IMR-90 (cell line): ENCODE results near the gene DOCK1. TPM values are rescaled to one million over a fixed set of nuclear protein-coding genes. Genes with fewer than 3 reads are reported as not detected.

Experiments used
- ATAC-seq: fragments of 200-7000 bp; cut with Tn5 transposase; 2 replicates; pipeline ENCODE4 v1.9.1; 2020; ENCODE audit warnings: low read depth, mild to moderate bottlenecking, moderate library complexity
- BruUV-seq: library from RNA; stranded (reverse); fragments of 400-500 nt; replicated peaks from 2 replicates; lab custom pipeline; 2021; lab: Mats Ljungman, UMichigan
- CTCF ChIA-PET: fragments of 300-600 bp; formaldehyde crosslinking; extraction: SDS; loops from one replicate; lab custom pipeline; 2021; ENCODE audit warnings: antibody characterized with exemption; lab: Yijun Ruan, JAX
- POLR2A ChIA-PET: fragments of 300-600 bp; sonication (Branson Sonifier 250); formaldehyde crosslinking; loops from one replicate; lab custom pipeline; 2022; ENCODE audit warnings: antibody characterized with exemption; ENCODE audit not compliant: unreplicated experiment; lab: Charles Lee
- DNase-seq: peaks from one replicate; pipeline ENCODE4 v3.0.0; 2013
- H2AFZ ChIP-seq: replicated peaks from 2 replicates; pipeline ENCODE3; 2013; ENCODE audit warnings: low read length, mild to moderate bottlenecking; ENCODE audit not compliant: poor library complexity
- H2AK5ac ChIP-seq: 2 replicates; pipeline ENCODE4 v1.6.1; 2013; ENCODE audit warnings: low read depth, low read length, inconsistent platforms
- H2AK9ac ChIP-seq: replicated peaks from 2 replicates; pipeline ENCODE3; 2013; ENCODE audit warnings: mild to moderate bottlenecking, low read depth, low read length, moderate library complexity; ENCODE audit not compliant: poor library complexity
- H2BK120ac ChIP-seq: 2 replicates; pipeline ENCODE4 v1.6.1; 2013; ENCODE audit warnings: low read depth, low read length, inconsistent platforms
- H2BK15ac ChIP-seq: 3 replicates; pipeline ENCODE4 v1.6.1; 2013; ENCODE audit warnings: low read depth, low read length, inconsistent platforms
- H2BK20ac ChIP-seq: 2 replicates; pipeline ENCODE4 v1.6.1; 2013; ENCODE audit warnings: low read depth, mild to moderate bottlenecking, inconsistent platforms, low read length, moderate library complexity
- H2BK5ac ChIP-seq: 2 replicates; pipeline ENCODE4 v1.6.1; 2013; ENCODE audit warnings: mild to moderate bottlenecking, low read depth, low read length, inconsistent platforms; ENCODE audit not compliant: poor library complexity, severe bottlenecking
- H3K14ac ChIP-seq: replicated peaks from 2 replicates; pipeline ENCODE4 v1.6.1; 2013; ENCODE audit warnings: low read depth, low read length, inconsistent platforms
- H3K18ac ChIP-seq: 2 replicates; pipeline ENCODE4 v1.6.1; 2013; ENCODE audit warnings: low read depth, low read length, control low read depth
- H3K23ac ChIP-seq: 2 replicates; pipeline ENCODE4 v1.6.1; 2013; ENCODE audit warnings: low read depth, low read length, inconsistent platforms
- H3K27ac ChIP-seq: 2 replicates; pipeline ENCODE4 v1.5.1; 2013; ENCODE audit warnings: mild to moderate bottlenecking, control low read depth, low read length; ENCODE audit not compliant: insufficient read depth
- H3K27me3 ChIP-seq: 2 replicates; pipeline ENCODE4 v1.6.1; 2013; ENCODE audit warnings: low read length; ENCODE audit not compliant: control insufficient read depth, insufficient read depth
- H3K36me3 ChIP-seq: 2 replicates; pipeline ENCODE4 v1.6.1; 2013; ENCODE audit warnings: low read length, mixed read lengths; ENCODE audit not compliant: control insufficient read depth, insufficient read depth
- H3K4ac ChIP-seq: 2 replicates; pipeline ENCODE4 v1.6.1; 2013; ENCODE audit warnings: low read depth, low read length, inconsistent platforms
- H3K4me1 ChIP-seq: 2 replicates; pipeline ENCODE4 v1.6.1; 2013; ENCODE audit warnings: low read length, mixed read lengths; ENCODE audit not compliant: control insufficient read depth, insufficient read depth
- H3K4me2 ChIP-seq: 2 replicates; pipeline ENCODE4 v1.6.1; 2013; ENCODE audit warnings: low read depth, mild to moderate bottlenecking, control low read depth, low read length, moderate library complexity
- H3K4me3 ChIP-seq: 2 replicates; pipeline ENCODE4 v1.5.1; 2013; ENCODE audit warnings: low read depth, mild to moderate bottlenecking, control low read depth, low read length, moderate library complexity; ENCODE audit not compliant: insufficient read depth
- H3K56ac ChIP-seq: 2 replicates; pipeline ENCODE4 v1.6.1; 2013; ENCODE audit warnings: low read length, inconsistent platforms; ENCODE audit not compliant: insufficient read depth; ENCODE audit errors: extremely low read depth
- H3K79me1 ChIP-seq, 2 experiments: 2 replicates each; pipeline ENCODE4 v1.6.1; 2013; ENCODE audit warnings: low read length in 2 of 2, inconsistent platforms in 1 of 2, low read depth in 1 of 2
- H3K9ac ChIP-seq: 2 replicates; pipeline ENCODE4 v1.6.1; 2013; ENCODE audit warnings: low read depth, low read length, control low read depth
- H3K9me1 ChIP-seq: 2 replicates; pipeline ENCODE4 v1.6.1; 2013; ENCODE audit warnings: low read length, inconsistent platforms; ENCODE audit not compliant: insufficient read depth
- H3K9me3 ChIP-seq: 2 replicates; pipeline ENCODE4 v1.6.1; 2013; ENCODE audit warnings: low read length; ENCODE audit not compliant: control insufficient read depth, insufficient read depth
- H4K20me1 ChIP-seq: 2 replicates; pipeline ENCODE4 v1.6.1; 2013; ENCODE audit warnings: low read length, inconsistent platforms; ENCODE audit not compliant: insufficient read depth
- H4K5ac ChIP-seq: 2 replicates; pipeline ENCODE4 v1.6.1; 2013; ENCODE audit warnings: mild to moderate bottlenecking, low read depth, low read length, control low read depth
- H4K8ac ChIP-seq, 2 experiments: 2 replicates each; pipeline ENCODE4 v1.6.1; 2013; ENCODE audit warnings: low read depth in 2 of 2, low read length in 2 of 2, control low read depth in 1 of 2, inconsistent platforms in 1 of 2
- H4K91ac ChIP-seq: 2 replicates; pipeline ENCODE4 v1.6.1; 2013; ENCODE audit warnings: low read depth, low read length, inconsistent platforms; ENCODE audit not compliant: insufficient read depth
- BHLHE40 ChIP-seq: fragments of 150-350 bp; IDR thresholded peaks from 2 replicates; pipeline ENCODE4 v1.6.1; 2016; ENCODE audit warnings: mild to moderate bottlenecking, low read depth, low read length
- CEBPB ChIP-seq: IDR thresholded peaks from 2 replicates; pipeline ENCODE4 v1.6.1; 2012; ENCODE audit warnings: low read depth, low read length, improper control_type of control experiment
- CHD1 ChIP-seq: IDR thresholded peaks from 2 replicates; pipeline ENCODE4 v1.6.1; 2012; ENCODE audit warnings: low read depth, low read length, improper control_type of control experiment
- CTCF ChIP-seq: conservative IDR thresholded peaks from 2 replicates; pipeline ENCODE4 v1.5.1; 2012; ENCODE audit warnings: mild to moderate bottlenecking, low read depth, low read length, improper control_type of control experiment
- ELK1 ChIP-seq: fragments of 150-350 bp; IDR thresholded peaks from 2 replicates; pipeline ENCODE4 v1.6.1; 2016; ENCODE audit warnings: low read depth, mild to moderate bottlenecking, low read length, moderate library complexity, borderline replicate concordance
- FOS ChIP-seq: fragments of 150-350 bp; IDR thresholded peaks from 2 replicates; pipeline ENCODE4 v1.6.1; 2016; ENCODE audit warnings: low read depth, low read length
- MAFK ChIP-seq: IDR thresholded peaks from 2 replicates; pipeline ENCODE4 v1.6.1; 2012; ENCODE audit warnings: low read depth, low read length, improper control_type of control experiment
- MAZ ChIP-seq: IDR thresholded peaks from 2 replicates; pipeline ENCODE4 v1.6.1; 2012; ENCODE audit warnings: low read depth, mild to moderate bottlenecking, low read length, improper control_type of control experiment, moderate library complexity, borderline replicate concordance
- MXI1 ChIP-seq: IDR thresholded peaks from 2 replicates; pipeline ENCODE4 v1.6.1; 2012; ENCODE audit warnings: low read depth, mild to moderate bottlenecking, low read length, moderate library complexity, borderline replicate concordance
- NFE2L2 ChIP-seq: fragments of 150-350 bp; IDR thresholded peaks from 2 replicates; pipeline ENCODE4 v1.6.1; 2016; ENCODE audit warnings: low read depth, mild to moderate bottlenecking, low read length
- POLR2A ChIP-seq: IDR thresholded peaks from 2 replicates; pipeline ENCODE4 v1.6.1; 2012; ENCODE audit warnings: mild to moderate bottlenecking, low read depth, low read length
- RAD21 ChIP-seq: IDR thresholded peaks from 2 replicates; pipeline ENCODE4 v1.6.1; 2012; ENCODE audit warnings: low read length, improper control_type of control experiment
- RCOR1 ChIP-seq: IDR thresholded peaks from 2 replicates; pipeline ENCODE4 v1.6.1; 2012; ENCODE audit warnings: mild to moderate bottlenecking, low read length, improper control_type of control experiment; ENCODE audit not compliant: insufficient replicate concordance
- RFX5 ChIP-seq: IDR thresholded peaks from 2 replicates; pipeline ENCODE4 v1.8.0; 2012; ENCODE audit warnings: low read depth, mild to moderate bottlenecking, low read length, moderate library complexity
- SMC3 ChIP-seq: fragments of 150-350 bp; IDR thresholded peaks from 2 replicates; pipeline ENCODE4 v1.6.1; 2016; ENCODE audit warnings: low read depth, mild to moderate bottlenecking, antibody characterized with exemption, low read length, moderate library complexity
- WGBS, 2 experiments: methylation state at CpG; one replicate each; pipeline versions ENCODE4 v1.1.5 to v1.1.7; 2013; ENCODE audit warnings: missing lambda C conversion rate in 2 of 2; ENCODE audit not compliant: insufficient read length in 1 of 2; ENCODE audit errors: extremely low coverage in 2 of 2; 5-methylcytosine and 5-hydroxymethylcytosine counted together
- dilution Hi-C: fragments of 300-500 bp; cut with HindIII; formaldehyde crosslinking; loops from one replicate; pipeline ENCODE4 v1.14.3; 2018; ENCODE audit warnings: low sequenced_read_pairs; ENCODE audit not compliant: unreplicated experiment
- in situ Hi-C: fragments of 300-500 bp; cut with MboI; formaldehyde crosslinking; loops from 3 replicates; pipeline ENCODE4 v1.14.3; 2019; ENCODE audit warnings: low sequenced_read_pairs, inconsistent platforms, mixed read lengths
- intact Hi-C: fragments of 100-400 bp; cut with micrococcal nuclease; formaldehyde crosslinking; loops from 2 replicates; pipeline ENCODE4 v1.10.0; 2022
- polyA plus RNA-seq, 3 experiments: library from polyadenylated mRNA; depleted of rRNA; stranded (reverse); fragments of >200 nt; gene quantifications; 2 replicates each; pipeline ENCODE4 v1.2.3, GENCODE V29; 2012; ENCODE audit warnings: low replicate concordance in 1 of 3
- total RNA-seq: library from RNA; depleted of rRNA; stranded (reverse); fragments of >200 nt; gene quantifications from 2 replicates; pipeline ENCODE4 v1.2.3, GENCODE V29; 2012
- TF ChIP-seq, protein P1 (sequence below): fragments of 150-350 bp; IDR thresholded peaks from 2 replicates; pipeline ENCODE4 v1.6.1; 2017; ENCODE audit warnings: mild to moderate bottlenecking, antibody characterized with exemption, low read length, low read depth

DOCK1 gene
- total and polyA plus RNA-seq, 2 of the 4 experiments (the other 2 are of a cell fraction) = 28.2 to 71.0 TPM

DNA sequence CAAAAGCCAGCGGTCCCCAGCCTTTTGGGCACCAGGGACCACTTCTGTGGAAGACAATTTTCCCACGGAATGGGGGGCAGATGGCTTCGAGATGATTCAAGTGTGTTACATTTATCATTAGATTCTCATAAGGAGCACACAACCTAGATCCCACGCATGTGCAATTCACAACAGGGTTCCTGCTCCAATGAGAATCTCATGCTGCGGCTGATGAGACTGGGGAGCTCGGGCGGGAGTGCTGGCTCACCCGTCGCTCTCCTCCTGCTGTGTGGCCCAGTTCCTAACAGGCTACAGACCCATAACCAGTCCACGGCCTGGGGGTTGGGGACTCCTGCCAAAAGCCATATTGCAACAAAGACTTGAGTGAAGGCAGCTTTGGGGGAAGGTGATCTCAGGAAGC, 26.6 kb upstream of the DOCK1 start:
- intact Hi-C loops (no loop called here), dilution Hi-C loops (no loop called here), in situ Hi-C loops (no loop called here)
- no peak overlapping the region for H2AK5ac ChIP-seq
- H2BK5ac ChIP-seq = no peak overlapping the region
- H3K14ac ChIP-seq = no peak overlapping the region
- H2AFZ ChIP-seq = no peak overlapping the region
- H4K8ac ChIP-seq = no peak overlapping the region
- no peak overlapping the region for H3K9ac ChIP-seq
- ATAC-seq (no peak), DNase-seq (no peak)
- H3K4me3 ChIP-seq = no peak overlapping the region
- BruUV-seq = no TSS peak
- H2BK15ac ChIP-seq = no peak overlapping the region
- H3K4ac ChIP-seq = no peak overlapping the region
- H2AK9ac ChIP-seq = no peak overlapping the region
- no peak overlapping the region for H3K4me2 ChIP-seq
- H3K36me3 ChIP-seq = no peaks in the 10 kb centered on the region
- no peak overlapping the region for H4K5ac ChIP-seq
- TF ChIP-seq NFE2L2 (no peak), POLR2A (no peak), RAD21 (no peak), MXI1 (no peak), SMC3 (no peak), BHLHE40 (no peak), RFX5 (no peak), CEBPB (no peak), RCOR1 (no peak), CTCF (no peak), CHD1 (no peak), ELK1 (no peak), MAFK (no peak), MAZ (no peak), FOS (no peak)
- TF ChIP-seq, protein P1, sequence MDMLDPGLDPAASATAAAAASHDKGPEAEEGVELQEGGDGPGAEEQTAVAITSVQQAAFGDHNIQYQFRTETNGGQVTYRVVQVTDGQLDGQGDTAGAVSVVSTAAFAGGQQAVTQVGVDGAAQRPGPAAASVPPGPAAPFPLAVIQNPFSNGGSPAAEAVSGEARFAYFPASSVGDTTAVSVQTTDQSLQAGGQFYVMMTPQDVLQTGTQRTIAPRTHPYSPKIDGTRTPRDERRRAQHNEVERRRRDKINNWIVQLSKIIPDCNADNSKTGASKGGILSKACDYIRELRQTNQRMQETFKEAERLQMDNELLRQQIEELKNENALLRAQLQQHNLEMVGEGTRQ = no peak
- H4K91ac ChIP-seq = no peak overlapping the region
- 78% methylated on average over 6 of the region's 10 CpGs; no CpG with 5 or more reads in 1 of the 2 experiments for WGBS, 2 experiments
- peaks cover 10% of the 10 kb centered on the region for H3K27me3 ChIP-seq
- H3K27ac ChIP-seq = no peak overlapping the region
- POLR2A ChIA-PET = no interaction called here
- H3K9me1 ChIP-seq = no peaks in the 10 kb centered on the region
- CTCF ChIA-PET = no interaction called here
- no peak overlapping the region for H3K56ac ChIP-seq
- H3K18ac ChIP-seq = no peak overlapping the region
- H2BK20ac ChIP-seq = no peak overlapping the region
- no peak overlapping the region for H3K23ac ChIP-seq
- H3K9me3 ChIP-seq = no peaks in the 10 kb centered on the region
- no peak overlapping the region for H2BK120ac ChIP-seq
- H4K20me1 ChIP-seq = no peaks in the 10 kb centered on the region
- H3K4me1 ChIP-seq = no peaks in the 10 kb centered on the region
- H3K79me1 ChIP-seq = no peaks in the 10 kb centered on the region
